ENCODE data around the gene EFCAB7. TPM values are rescaled to one million over a fixed set of nuclear protein-coding genes. Genes with fewer than 3 reads are reported as not detected.

Gene EFCAB7
- total and polyA plus RNA-seq, 2 of the 8 experiments (the other 6 are each of a cell fraction or from before 2014, with no cell fraction given) = 1.1 to 3.1 TPM

GRCh38 chr1:63619558-63619957 is 96.2 kb downstream of the EFCAB7 start:
- Histone ChIP-seq H2BK20ac (ENCODE audit: low read length) (no peak overlapping the region), H2AK5ac (ENCODE audit: low read depth, low read length) (no peak overlapping the region), H2AFZ (ENCODE audit: low read length) (no peak overlapping the region), H3K4me2 (ENCODE audit: insufficient read depth in 1 of 2, low read depth in 2 of 2, low read length in 2 of 2) (no peak overlapping the region), H3K36me3 (ENCODE audit: control insufficient read depth in 2 of 4, insufficient read depth in 4 of 4, low read length in 3 of 4) (no peaks in the 10 kb centered on the region), H3K27ac (ENCODE audit: low read depth, low read length) (no peak overlapping the region), H3K14ac (ENCODE audit: insufficient read length) (no peak overlapping the region), H2BK120ac (replicated peaks; ENCODE audit: low read depth, low read length) (no peak overlapping the region), H3K4ac (replicated peaks; ENCODE audit: insufficient read length, low read depth, low read length) (no peak overlapping the region), H4K91ac (replicated peaks; ENCODE audit: insufficient read length, low read length) (no peak overlapping the region), H3K79me1 (ENCODE audit: low read depth, low read length) (peaks cover 2% of the 10 kb centered on the region), H4K5ac (ENCODE audit: insufficient read length, low read depth, low read length) (no peak overlapping the region), H3K79me2 (ENCODE audit: control insufficient read depth in 1 of 2, insufficient read depth in 2 of 2, low read length in 2 of 2) (no peaks in the 10 kb centered on the region), H3K18ac (ENCODE audit: extremely low read depth, low read length) (no peak overlapping the region), H3K27me3 (replicated peaks in 1 of 4; ENCODE audit: control insufficient read depth in 3 of 4, extremely low read depth in 1 of 4, insufficient read depth in 3 of 4, low read length in 3 of 4) (no peaks in the 10 kb centered on the region), H4K20me1 (replicated peaks in 1 of 2; ENCODE audit: control insufficient read depth in 1 of 2, insufficient read depth in 2 of 2, low read length in 2 of 2) (no peaks in the 10 kb centered on the region), H4K8ac (ENCODE audit: extremely low read depth, insufficient read depth, low read length) (no peak overlapping the region), H3K23ac (ENCODE audit: insufficient read length) (no peak overlapping the region), H2BK15ac (ENCODE audit: low read length) (no peak overlapping the region), H3K23me2 (ENCODE audit: low read depth, low read length) (no peaks in the 10 kb centered on the region), H3K4me3 (ENCODE audit: extremely low read depth in 1 of 4, insufficient read depth in 2 of 4, low read depth in 3 of 4, low read length in 4 of 4) (no peak overlapping the region), H3K9me3 (ENCODE audit: insufficient read depth in 2 of 2, low read depth in 1 of 2, low read length in 1 of 2) (no peaks in the 10 kb centered on the region), H3K9ac (replicated peaks in 1 of 4; ENCODE audit: extremely low read depth in 1 of 4, low read depth in 3 of 4, low read length in 3 of 4) (no peak overlapping the region), H2BK5ac (ENCODE audit: low read depth, low read length) (no peak overlapping the region), H3K56ac (replicated peaks; ENCODE audit: insufficient read length, low read depth, low read length) (no peak overlapping the region), H2BK12ac (ENCODE audit: low read depth, low read length) (no peak overlapping the region), H3K4me1 (replicated peaks in 1 of 4; ENCODE audit: control insufficient read depth in 3 of 4, insufficient read depth in 4 of 4, low read length in 3 of 4) (no peaks in the 10 kb centered on the region; a peak in 1 of 7 replicates)
- 87% methylated on average over 4 of the region's 4 CpGs; no CpG with 5 or more reads in 1 of the 2 experiments for WGBS, 2 experiments (ENCODE audit: extremely low coverage in 1 of 2, insufficient coverage in 1 of 2, insufficient read length in 1 of 2, insufficient replicate concordance in 2 of 2, low coverage in 1 of 2, low lambda C conversion rate in 2 of 2, missing lambda C conversion rate in 1 of 2)
- FAIRE-seq = no peak
- POLR2A ChIA-PET (ENCODE audit: partially characterized antibody) = no interaction called here
- TF ChIP-seq GABPA (IDR thresholded peaks at IDR 0.05; ENCODE audit: borderline replicate concordance, insufficient read depth, low read length) = no peak
- CTCF ChIA-PET (ENCODE audit: partially characterized antibody) = interaction anchor here (1.5 to 1.8 kb wide), 3 partner anchors 72 to 624 kb away, joined by 3 to 6 read pairs (median 4); no protein-coding TSS in a partner anchor
- no peak for DNase-seq (ENCODE audit: low read depth in 1 of 2, low spot score in 2 of 2)

All from H1 (cell line).